ENCODE data around the gene CADM4.

- TF ChIP-seq GABPA (IDR thresholded peaks at IDR 0.05 in 1 of 2, conservative IDR thresholded peaks at IDR 0.05 in 1 of 2) = no peak
- no peak for TF ChIP-seq RAD21 (IDR thresholded peaks at IDR 0.05)
Observed at GRCh38 chr19:43634068-43634467, 5.6 kb downstream of the CADM4 start.

All from liver (tissue), 2 donors.